K562 (cell line): Measurements from ENCODE around the gene CD320. TPM values are rescaled to one million over a fixed set of nuclear protein-coding genes. Genes with fewer than 3 reads are reported as not detected.
A peak's percentile ranks its signal among the peaks of the same experiment; 100 is the strongest.
"Not testable (repeated sequence)": the region's sequence is repeated elsewhere in the genome, so short reads cannot be mapped to it uniquely, and the experiment has no call there.

ENCODE experiments used
- ATAC-seq: fragments of 200-7000 bp; cut with Tn5 transposase; 3 replicates; pipeline ENCODE4 v1.9.1; 2020; ENCODE audit warnings: moderate library complexity
- BruUV-seq: library from RNA; stranded (reverse); fragments of 400-500 nt; replicated peaks from 2 replicates; lab custom pipeline; 2021; lab: Mats Ljungman, UMichigan
- CTCF ChIA-PET: fragments of 300-600 bp; formaldehyde crosslinking; extraction: SDS; loops from one replicate; lab custom pipeline; 2021; ENCODE audit warnings: low intra/inter-chr PET ratio; lab: Yijun Ruan, JAX
- POLR2A ChIA-PET: fragments of 300-600, 350-650 bp; sonication (Branson Sonifier 250); formaldehyde crosslinking; extraction: SDS; loops from one replicate; lab custom pipeline; 2021; ENCODE audit warnings: antibody characterized with exemption, inconsistent platforms; lab: Yijun Ruan, JAX
- DNase-seq, 4 experiments: peaks; one replicate each; pipeline versions ENCODE4 v3.0.0 to v3.0.0-alpha.2; 2011 to 2018; ENCODE audit warnings: low spot score in 3 of 4, mixed read lengths in 3 of 4; ENCODE audit errors: extremely low read depth in 1 of 4
- FAIRE-seq: peaks from 2 replicates; lab custom pipeline; 2011; peaks lifted over from hg19 to GRCh38; lab: Jason Lieb, UNC
- H2AFZ ChIP-seq: 2 replicates; pipeline ENCODE4 v1.6.0; 2011; ENCODE audit warnings: low read depth, low read length, control low read depth, inconsistent platforms
- H3K27ac ChIP-seq: fragments of 200-600 bp; 3 replicates; pipeline ENCODE4 v1.8.0; 2011; ENCODE audit warnings: low read depth, mild to moderate bottlenecking, control low read depth, inconsistent platforms, low read length, moderate library complexity, mixed read lengths; ENCODE audit errors: extremely low read depth
- H3K27me3 ChIP-seq, 2 experiments: fragments of 300-600 bp in 1 of 2; 2 replicates in 1 of 2; 3 replicates in 1 of 2; pipeline versions ENCODE4 v1.6.0 to v1.8.0; 2011; ENCODE audit warnings: inconsistent platforms in 2 of 2, low read length in 2 of 2, mild to moderate bottlenecking in 1 of 2, mixed read lengths in 1 of 2, moderate library complexity in 1 of 2; ENCODE audit not compliant: control insufficient read depth in 2 of 2, insufficient read depth in 2 of 2
- H3K36me3 ChIP-seq: fragments of 300-600 bp; 3 replicates; pipeline ENCODE4 v1.8.0; 2011; ENCODE audit warnings: mild to moderate bottlenecking, low read length, inconsistent platforms; ENCODE audit not compliant: control insufficient read depth, insufficient read depth
- H3K4me1 ChIP-seq, 2 experiments: fragments of 200-600 bp in 1 of 2; replicated peaks in 1 of 2; 2 replicates in 1 of 2; 3 replicates in 1 of 2; pipeline versions ENCODE4 v1.5.1 to v1.8.0; 2011; ENCODE audit warnings: inconsistent platforms in 2 of 2, low read length in 2 of 2, mild to moderate bottlenecking in 1 of 2, mixed read lengths in 1 of 2, moderate library complexity in 1 of 2; ENCODE audit not compliant: control insufficient read depth in 2 of 2, insufficient read depth in 2 of 2
- H3K4me2 ChIP-seq: 2 replicates; pipeline ENCODE4 v1.6.1; 2011; ENCODE audit warnings: low read length, control low read depth, inconsistent platforms, mixed read lengths; ENCODE audit not compliant: insufficient read depth
- H3K4me3 ChIP-seq: fragments of 200-600 bp; sonication (generic), shearing (Covaris generic); 2 replicates; pipeline ENCODE4 v1.5.1; 2016; ENCODE audit warnings: control low read depth, inconsistent platforms
- H3K79me2 ChIP-seq: fragments of 200-600 bp; 3 replicates; pipeline ENCODE4 v1.8.0; 2011; ENCODE audit warnings: low read length, inconsistent platforms; ENCODE audit not compliant: control insufficient read depth, insufficient read depth
- H3K9ac ChIP-seq, 2 experiments: 2 replicates each; pipeline versions ENCODE4 v1.6.0 to v1.6.1; 2011; ENCODE audit warnings: low read depth in 2 of 2, low read length in 2 of 2, control low read depth in 1 of 2, inconsistent platforms in 1 of 2, mild to moderate bottlenecking in 1 of 2, mixed read lengths in 1 of 2; ENCODE audit not compliant: insufficient read depth in 1 of 2
- H3K9me1 ChIP-seq: one replicate; pipeline ENCODE4 v1.6.0; 2011; ENCODE audit warnings: inconsistent platforms, mild to moderate bottlenecking, low read length, moderate library complexity; ENCODE audit not compliant: control insufficient read depth, insufficient read depth
- H3K9me3 ChIP-seq: replicated peaks from 2 replicates; pipeline ENCODE4 v1.5.1; 2011; ENCODE audit warnings: low read depth, low read length, inconsistent platforms; ENCODE audit not compliant: control insufficient read depth, insufficient read depth
- H4K20me1 ChIP-seq: replicated peaks from 2 replicates; pipeline ENCODE4 v1.6.1; 2011; ENCODE audit warnings: low read length, inconsistent platforms, mixed read lengths; ENCODE audit not compliant: control insufficient read depth, insufficient read depth
- GTF2E2 ChIP-seq: fragments of 200-800 bp; sonication (Bioruptor generic); IDR thresholded peaks from 2 replicates; pipeline ENCODE4 v1.6.1; 2016; ENCODE audit warnings: missing genetic modification characterization, missing compliant biosample characterization
- KDM1A ChIP-seq, 2 experiments: fragments of 450-650 bp; IDR thresholded peaks; 2 replicates each; pipeline ENCODE4 v1.6.1; 2016; ENCODE audit warnings: mild to moderate bottlenecking in 2 of 2
- NFIC ChIP-seq: fragments of 450-650 bp; IDR thresholded peaks from 2 replicates; pipeline ENCODE4 v1.6.1; 2017; ENCODE audit warnings: mild to moderate bottlenecking, inconsistent platforms
- OTX1 ChIP-seq: fragments of 450-650 bp; formaldehyde crosslinking; IDR thresholded peaks from 2 replicates; pipeline ENCODE4 v1.4.0; 2022; ENCODE audit warnings: mild to moderate bottlenecking
- POLR2A ChIP-seq: fragments of 450-650 bp; conservative IDR thresholded peaks from 2 replicates; pipeline ENCODE4 v1.6.1; 2016
- POLR2G ChIP-seq: fragments of 200-400 bp; formaldehyde crosslinking; IDR thresholded peaks from 2 replicates; pipeline ENCODE4 v1.6.1; 2017; ENCODE audit warnings: low read depth, mild to moderate bottlenecking, antibody characterized with exemption, low read length, moderate library complexity
- RBFOX2 ChIP-seq: fragments of 200-400 bp; formaldehyde crosslinking; IDR thresholded peaks from 2 replicates; pipeline ENCODE4 v1.6.1; 2017; ENCODE audit warnings: low read depth, mild to moderate bottlenecking, low read length, moderate library complexity
- WGBS: fragments of 100-300 bp; shearing (Covaris generic); methylation state at CpG from one replicate; pipeline ENCODE4 v1.1.6; 2016; ENCODE audit warnings: low coverage, mixed read lengths; ENCODE audit not compliant: insufficient coverage; ENCODE audit errors: missing lambda C conversion rate; 5-methylcytosine and 5-hydroxymethylcytosine counted together
- in situ Hi-C: fragments of 300-500 bp; cut with MboI; formaldehyde crosslinking; loops from 4 replicates; pipeline ENCODE4 v1.15.0; 2018; ENCODE audit warnings: inconsistent platforms, mixed read lengths
- intact Hi-C: fragments of 100-400 bp; cut with micrococcal nuclease; formaldehyde crosslinking; loops from 2 replicates; pipeline ENCODE4 v1.14.2; 2022
- polyA plus RNA-seq, 8 experiments: library from polyadenylated mRNA; depleted of rRNA in 4 of 8; stranded (reverse) in 5 of 8; unstranded in 3 of 8; fragments of >200 nt; fragmentation: Nextera tagmentation in 2 of 8; fragmentation: Illumina TruSeq in 1 of 8; extraction: Ambion mirVana in 2 of 8; extraction: Trizol in 1 of 8; gene quantifications; 2 replicates each; pipeline versions ENCODE4 v1.2.1 to v1.2.3, GENCODE V29; 2011 to 2014; ENCODE audit warnings: inconsistent platforms in 1 of 8, missing spikeins in 1 of 8
- total RNA-seq, 7 experiments: library from RNA; depleted of rRNA in 6 of 7; stranded (reverse); fragments of >200 nt in 6 of 7; fragmentation: Illumina TruSeq in 2 of 7; extraction: Trizol in 2 of 7; gene quantifications; 2 replicates each; pipeline versions ENCODE4 v1.2.1 to v1.2.3, GENCODE V29; 2011 to 2021; ENCODE audit warnings: low replicate concordance in 1 of 7

CD320 gene
- total and polyA plus RNA-seq, 9 of the 15 experiments (the other 6 are each of a cell fraction or from before 2014, with no cell fraction given): 0.45 to 94.5 (median 34.4) TPM

GRCh38 chr19:8316351-8317125 is 8.4 kb upstream of the CD320 start:
- H3K4me2 ChIP-seq: no peak overlapping the region
- no peaks in the 10 kb centered on the region for H3K9me1 ChIP-seq
- no peak overlapping the region for H2AFZ ChIP-seq
- no peak overlapping the region for H3K4me3 ChIP-seq
- 91% methylated on average over 14 of the region's 14 CpGs for WGBS
- no peak for ATAC-seq
- no peaks in the 10 kb centered on the region for H3K9me3 ChIP-seq
- H3K4me1 ChIP-seq: peaks cover 0 to 12% of the 10 kb centered on the region in 2 experiments; a peak in 3 of 5 replicates
- no TSS peak for BruUV-seq
- CTCF ChIA-PET: interaction anchor here (0.5 kb wide), 1 partner anchor 265 kb away, joined by 4 read pairs; no protein-coding TSS in a partner anchor
- peak in 1 of 4 experiments; percentile 4 for DNase-seq
- H3K36me3 ChIP-seq: peaks cover 57% of the 10 kb centered on the region; the same call in 2 of the 3 replicates
- no peak for FAIRE-seq
- H4K20me1 ChIP-seq: no peaks in the 10 kb centered on the region
- no peak overlapping the region for H3K27ac ChIP-seq
- in situ Hi-C loops: no loop called here
- H3K79me2 ChIP-seq: peaks cover 25% of the 10 kb centered on the region
- H3K9ac ChIP-seq: peak overlapping the region in 1 of 2 experiments; percentile 43; a peak in 2 of 4 replicates
- intact Hi-C loops: no loop called here
- TF ChIP-seq OTX1 (no peak), GTF2E2 (tag) (no peak), POLR2A (0 out of 2 replicates have a peak, but pooled peaks have one; percentile 25), NFIC (no peak), RBFOX2 (peak; percentile 37), POLR2G (0 out of 2 replicates have a peak, but pooled peaks have one; percentile 32), KDM1A (IDR thresholded peaks at IDR 0.05) (no peak)
- POLR2A ChIA-PET: interaction anchor here (0.6 to 1.3 kb wide), 3 partner anchors 13 to 1861 kb away, joined by 3 to 6 read pairs (median 3); no protein-coding TSS in a partner anchor
- H3K27me3 ChIP-seq: no peaks in the 10 kb centered on the region

GRCh38 chr19:8314981-8315640 is 7.0 kb upstream of the CD320 start:
- in situ Hi-C loops, CTCF ChIA-PET: not testable (repeated sequence)

More at GRCh38 chr19:8314981-8315640, 7.0 kb upstream of the CD320 start:
- DNase-seq, H2AFZ ChIP-seq, intact Hi-C loops, H3K27me3 ChIP-seq, H3K4me3 ChIP-seq, ATAC-seq, H3K9me1 ChIP-seq, H3K4me2 ChIP-seq, H3K9me3 ChIP-seq, H3K27ac ChIP-seq, POLR2A ChIA-PET, H3K9ac ChIP-seq, H4K20me1 ChIP-seq: not testable (repeated sequence)
- Histone ChIP-seq H3K4me1 (peaks cover 0 to 13% of the 10 kb centered on the region in 2 experiments; a peak in 3 of 5 replicates), H3K36me3 (peaks cover 65% of the 10 kb centered on the region; the same call in 2 of the 3 replicates), H3K79me2 (peaks cover 10% of the 10 kb centered on the region)
- BruUV-seq: TSS peak; percentile 7
- 89% methylated on average over 9 of the region's 11 CpGs for WGBS
- FAIRE-seq: peak; percentile 26
